Tibial nerve (tissue), 3 donors: ENCODE data around the gene RBM47.

ENCODE experiments used
- CTCF ChIP-seq, 5 experiments: fragments of 200-600 bp in 3 of 5; fragments of 450-650 bp in 2 of 5; sonication (generic) in 3 of 5; IDR thresholded peaks; one replicate each; pipeline ENCODE4 v1.5.1; 2016 to 2019; ENCODE audit warnings: antibody characterized with exemption in 5 of 5, mild to moderate bottlenecking in 3 of 5, moderate library complexity in 2 of 5
- POLR2A ChIP-seq, 2 donors: fragments of 450-650 bp; IDR thresholded peaks; one replicate each; pipeline ENCODE4 v1.6.1; 2017; ENCODE audit warnings: antibody characterized with exemption in 2 of 2, mild to moderate bottlenecking in 2 of 2, moderate library complexity in 2 of 2

GRCh38 chr4:40492691-40493090 lies 137.0 kb downstream of the RBM47 start:
- TF ChIP-seq CTCF (IDR thresholded peaks at IDR 0.05) (no peak), POLR2A (IDR thresholded peaks at IDR 0.05) (no peak)
